Nephron progenitor cell (in vitro differentiated cells): ENCODE results near the gene ZNF823.

Experiments
- DNase-seq: peaks from one replicate; pipeline ENCODE4 v3.0.0; 2021
- H3K27ac Mint-ChIP-seq: 2 replicates; pipeline ENCODE4 v1.8.0; 2021; ENCODE audit warnings: mild to moderate bottlenecking, moderate library complexity, mixed read lengths
- H3K27me3 Mint-ChIP-seq: 2 replicates; pipeline ENCODE4 v1.8.0; 2021; ENCODE audit warnings: mild to moderate bottlenecking, low read depth, mixed read lengths; ENCODE audit not compliant: poor library complexity
- H3K36me3 Mint-ChIP-seq: 2 replicates; pipeline ENCODE4 v1.8.0; 2021; ENCODE audit warnings: low read depth, mixed read lengths
- H3K4me1 Mint-ChIP-seq: 2 replicates; pipeline ENCODE4 v1.8.0; 2021; ENCODE audit warnings: mixed read lengths
- H3K4me3 Mint-ChIP-seq: 2 replicates; pipeline ENCODE4 v1.8.0; 2021; ENCODE audit warnings: mild to moderate bottlenecking, moderate library complexity, mixed read lengths
- H3K9me3 Mint-ChIP-seq: 2 replicates; pipeline ENCODE4 v1.8.0; 2021; ENCODE audit warnings: mild to moderate bottlenecking, moderate library complexity, mixed read lengths
- TF ChIP-seq, protein P1 (sequence below): fragments of 200-600 bp; sonication (generic); IDR thresholded peaks from 2 replicates; pipeline ENCODE4 v1.5.0; 2021; ENCODE audit warnings: antibody characterized with exemption

Gene ZNF823

DNA sequence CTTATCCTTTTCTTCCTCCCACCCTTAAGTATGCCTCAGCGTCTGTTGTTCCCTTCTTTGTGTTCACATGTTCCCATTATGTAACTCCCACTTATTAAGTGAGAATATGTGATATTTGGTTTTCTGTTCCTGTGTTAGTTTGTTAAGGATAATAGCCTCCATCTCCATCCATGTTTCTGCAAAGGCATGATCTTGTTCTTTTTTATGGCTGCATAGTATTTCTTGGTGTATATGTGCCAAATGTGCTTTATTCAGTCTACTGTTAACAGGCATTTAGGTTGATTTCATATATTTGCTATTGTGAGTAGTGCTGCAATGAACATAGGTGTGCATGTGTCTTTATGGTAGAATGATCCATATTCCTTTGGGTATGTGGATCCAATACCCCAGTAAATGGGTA is 24.9 kb upstream of the ZNF823 start:
- Mint-ChIP-seq H3K4me3 (no peak overlapping the region), H3K9me3 (peaks cover 58% of the 10 kb centered on the region), H3K36me3 (peaks cover 1% of the 10 kb centered on the region), H3K4me1 (peaks cover 16% of the 10 kb centered on the region), H3K27me3 (peaks cover 25% of the 10 kb centered on the region), H3K27ac (no peak overlapping the region)
- TF ChIP-seq, protein P1, sequence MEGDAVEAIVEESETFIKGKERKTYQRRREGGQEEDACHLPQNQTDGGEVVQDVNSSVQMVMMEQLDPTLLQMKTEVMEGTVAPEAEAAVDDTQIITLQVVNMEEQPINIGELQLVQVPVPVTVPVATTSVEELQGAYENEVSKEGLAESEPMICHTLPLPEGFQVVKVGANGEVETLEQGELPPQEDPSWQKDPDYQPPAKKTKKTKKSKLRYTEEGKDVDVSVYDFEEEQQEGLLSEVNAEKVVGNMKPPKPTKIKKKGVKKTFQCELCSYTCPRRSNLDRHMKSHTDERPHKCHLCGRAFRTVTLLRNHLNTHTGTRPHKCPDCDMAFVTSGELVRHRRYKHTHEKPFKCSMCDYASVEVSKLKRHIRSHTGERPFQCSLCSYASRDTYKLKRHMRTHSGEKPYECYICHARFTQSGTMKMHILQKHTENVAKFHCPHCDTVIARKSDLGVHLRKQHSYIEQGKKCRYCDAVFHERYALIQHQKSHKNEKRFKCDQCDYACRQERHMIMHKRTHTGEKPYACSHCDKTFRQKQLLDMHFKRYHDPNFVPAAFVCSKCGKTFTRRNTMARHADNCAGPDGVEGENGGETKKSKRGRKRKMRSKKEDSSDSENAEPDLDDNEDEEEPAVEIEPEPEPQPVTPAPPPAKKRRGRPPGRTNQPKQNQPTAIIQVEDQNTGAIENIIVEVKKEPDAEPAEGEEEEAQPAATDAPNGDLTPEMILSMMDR = no peak
- no peak for DNase-seq

DNA sequence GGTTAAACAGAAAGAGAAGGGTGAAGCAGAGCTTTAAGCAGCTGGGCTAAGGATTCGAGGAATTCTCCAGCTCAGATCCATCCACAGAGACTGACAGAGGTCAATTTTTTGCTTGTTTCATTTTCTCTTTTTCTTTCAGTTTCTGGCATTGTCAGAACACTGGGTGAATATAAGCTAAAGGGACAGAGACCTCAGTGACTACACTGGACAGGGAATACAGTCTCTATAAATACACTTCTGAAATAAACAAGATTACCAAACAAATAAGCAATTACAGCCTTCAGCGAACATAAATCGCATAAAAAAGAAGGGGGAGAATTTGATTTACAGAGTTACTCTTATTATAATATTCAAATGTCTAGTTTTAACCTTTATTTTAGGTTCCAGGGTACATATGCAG is 24.4 kb upstream of the ZNF823 start:
- Mint-ChIP-seq H3K4me3 (no peak overlapping the region), H3K4me1 (peaks cover 14% of the 10 kb centered on the region), H3K9me3 (peaks cover 58% of the 10 kb centered on the region), H3K36me3 (no peaks in the 10 kb centered on the region), H3K27me3 (peaks cover 25% of the 10 kb centered on the region), H3K27ac (no peak overlapping the region)
- DNase-seq = no peak
- TF ChIP-seq, protein P1 = no peak

GRCh38 chr19:11759805-11760204 is 21.1 kb upstream of the ZNF823 start:
- no peak for DNase-seq
- Mint-ChIP-seq H3K27ac (no peak overlapping the region), H3K36me3 (no peaks in the 10 kb centered on the region), H3K4me1 (no peaks in the 10 kb centered on the region), H3K9me3 (peaks cover 68% of the 10 kb centered on the region), H3K27me3 (peaks cover 16% of the 10 kb centered on the region), H3K4me3 (no peak overlapping the region)
- TF ChIP-seq, protein P1 = no peak

- H3K27me3 Mint-ChIP-seq = peaks cover 17% of the 10 kb centered on the region
These were observed 18.2 kb upstream of the ZNF823 start for GRCh38 chr19:11756965-11757364.

GRCh38 chr19:11754663-11755062 is 15.9 kb upstream of the ZNF823 start:
- Mint-ChIP-seq H3K27ac (no peak overlapping the region), H3K9me3 (peaks cover 90% of the 10 kb centered on the region), H3K4me1 (no peaks in the 10 kb centered on the region), H3K27me3 (peaks cover 5% of the 10 kb centered on the region), H3K36me3 (no peaks in the 10 kb centered on the region), H3K4me3 (no peak overlapping the region)
- TF ChIP-seq, protein P1 = no peak
- DNase-seq = no peak

More at GRCh38 chr19:11756965-11757364, 18.2 kb upstream of the ZNF823 start:
- Mint-ChIP-seq H3K9me3 (peaks cover 74% of the 10 kb centered on the region), H3K4me3 (no peak overlapping the region), H3K27ac (no peak overlapping the region), H3K36me3 (no peaks in the 10 kb centered on the region), H3K4me1 (no peaks in the 10 kb centered on the region)
- DNase-seq = no peak
- TF ChIP-seq, protein P1 = no peak

GRCh38 chr19:11752244-11752736 is 13.5 kb upstream of the ZNF823 start:
- H3K27ac Mint-ChIP-seq = no peak overlapping the region
- peaks cover 5% of the 10 kb centered on the region for H3K27me3 Mint-ChIP-seq
- no peak for DNase-seq
- H3K9me3 Mint-ChIP-seq = peaks cover 91% of the 10 kb centered on the region
- TF ChIP-seq, protein P1 = no peak
- no peak overlapping the region for H3K4me3 Mint-ChIP-seq
- H3K36me3 Mint-ChIP-seq = peaks cover 5% of the 10 kb centered on the region
- no peaks in the 10 kb centered on the region for H3K4me1 Mint-ChIP-seq
